Measurements from ENCODE around the gene GPR37L1. TPM values are rescaled to one million over a fixed set of nuclear protein-coding genes. Genes with fewer than 3 reads are reported as not detected.

Gene GPR37L1
- total and polyA plus RNA-seq, 4 donors, result under 0.01 to 0.04 (median 0.02) TPM; not detected in 1

- Histone ChIP-seq H3K27me3 (ENCODE audit: control insufficient read depth in 4 of 4, insufficient read depth in 4 of 4, low read length in 3 of 4) (no peaks in the 10 kb centered on the region), H3K9me3 (ENCODE audit: control insufficient read depth in 4 of 4, low read length in 3 of 4) (no peaks in the 10 kb centered on the region), H3K27ac (ENCODE audit: low read depth in 1 of 2, low read length in 2 of 2) (no peak overlapping the region), H3K4me1 (ENCODE audit: control insufficient read depth in 4 of 4, insufficient read depth in 4 of 4, low read length in 3 of 4) (peaks cover 0 to 3% (median under 1%) of the 10 kb centered on the region in 4 donors), H3K9ac (ENCODE audit: low read depth in 1 of 2, low read length in 2 of 2) (no peak overlapping the region), H3K36me3 (ENCODE audit: control insufficient read depth in 4 of 4, insufficient read depth in 3 of 4, low read depth in 1 of 4, low read length in 3 of 4) (no peaks in the 10 kb centered on the region), H3K4me3 (ENCODE audit: low read depth in 1 of 3, low read length in 3 of 3) (no peak overlapping the region)
- 44% methylated on average over 15 of the region's 15 CpGs for WGBS
- DNase-seq (ENCODE audit: low spot score), result no peak
- TF ChIP-seq HNF4G (IDR thresholded peaks at IDR 0.05), result no peak
Observed at GRCh38 chr1:202162418-202163280, 39.9 kb downstream of the GPR37L1 start.

- H3K27ac ChIP-seq (ENCODE audit: low read depth in 1 of 2, low read length in 2 of 2), result peak overlapping the region in 1 of 2 donors; percentile 7
- no peaks in the 10 kb centered on the region for H3K9me3 ChIP-seq (ENCODE audit: control insufficient read depth in 4 of 4, low read length in 3 of 4)
- TF ChIP-seq YY1 (IDR thresholded peaks at IDR 0.05), result no peak
- TF ChIP-seq ZBTB33 (IDR thresholded peaks at IDR 0.05), result no peak
- no peak for TF ChIP-seq RXRA (IDR thresholded peaks at IDR 0.05)
- TF ChIP-seq CTCF (IDR thresholded peaks at IDR 0.05; ENCODE audit: low read depth, low read length, missing input control), result no peak
- no peak for TF ChIP-seq ATF3 (IDR thresholded peaks at IDR 0.05)
- TF ChIP-seq FOXA1 (IDR thresholded peaks at IDR 0.05), result no peak
- no peak for TF ChIP-seq JUND (IDR thresholded peaks at IDR 0.05)
- no peak for TF ChIP-seq REST (IDR thresholded peaks at IDR 0.05)
- TF ChIP-seq EGR1 (IDR thresholded peaks at IDR 0.05; ENCODE audit: low read depth in 2 of 2), result no peak
- TF ChIP-seq TAF1 (conservative IDR thresholded peaks at IDR 0.05), result no peak
- TF ChIP-seq HNF4G (IDR thresholded peaks at IDR 0.05), result no peak
- no peak for TF ChIP-seq RAD21 (IDR thresholded peaks at IDR 0.05)
- 76% methylated on average over 12 of the region's 12 CpGs for WGBS
- H3K4me1 ChIP-seq (ENCODE audit: control insufficient read depth in 4 of 4, insufficient read depth in 4 of 4, low read length in 3 of 4), result peaks cover 0 to 3% (median under 1%) of the 10 kb centered on the region in 4 donors
- H3K27me3 ChIP-seq (ENCODE audit: control insufficient read depth in 4 of 4, insufficient read depth in 4 of 4, low read length in 3 of 4), result no peaks in the 10 kb centered on the region
- no peak for DNase-seq (ENCODE audit: low spot score)
- no peaks in the 10 kb centered on the region for H3K36me3 ChIP-seq (ENCODE audit: control insufficient read depth in 4 of 4, insufficient read depth in 3 of 4, low read depth in 1 of 4, low read length in 3 of 4)
- no peak overlapping the region for H3K9ac ChIP-seq (ENCODE audit: low read depth in 1 of 2, low read length in 2 of 2)
- H3K4me3 ChIP-seq (ENCODE audit: low read depth in 1 of 3, low read length in 3 of 3), result no peak overlapping the region
Observed at GRCh38 chr1:202163281-202164270, 40.9 kb downstream of the GPR37L1 start.
